HG02623 (cell line): ENCODE results near the gene KPNA1.
"Not testable (repeated sequence)": the region's sequence is repeated elsewhere in the genome, so short reads cannot be mapped to it uniquely, and the experiment has no call there.

Experiments
- ATAC-seq: cut with Tn5 transposase; IDR thresholded peaks from one replicate; pipeline ENCODE4 v1.9.1; 2021; ENCODE audit warnings: moderate library complexity; ENCODE audit not compliant: unreplicated experiment

The KPNA1 gene

DNA sequence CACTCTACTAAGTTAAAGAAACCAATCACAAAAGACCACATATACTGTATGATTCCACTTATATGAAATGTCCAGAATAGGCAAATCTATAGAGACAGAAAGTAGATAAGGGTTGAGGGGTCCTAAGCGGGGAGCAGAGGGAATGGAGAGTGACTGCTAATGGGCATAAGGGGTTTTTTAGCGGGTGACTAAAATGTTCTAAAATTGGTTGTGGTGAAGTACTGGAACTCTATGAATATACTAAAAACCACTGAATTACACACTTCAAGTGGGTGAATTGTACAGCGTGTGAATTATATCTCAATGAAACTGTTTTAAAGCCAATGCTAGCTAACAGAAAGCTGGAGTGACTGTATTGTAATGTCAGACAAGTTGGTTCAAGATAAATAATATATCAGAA is 33.3 kb downstream of the KPNA1 start:
- ATAC-seq, result no peak

DNA sequence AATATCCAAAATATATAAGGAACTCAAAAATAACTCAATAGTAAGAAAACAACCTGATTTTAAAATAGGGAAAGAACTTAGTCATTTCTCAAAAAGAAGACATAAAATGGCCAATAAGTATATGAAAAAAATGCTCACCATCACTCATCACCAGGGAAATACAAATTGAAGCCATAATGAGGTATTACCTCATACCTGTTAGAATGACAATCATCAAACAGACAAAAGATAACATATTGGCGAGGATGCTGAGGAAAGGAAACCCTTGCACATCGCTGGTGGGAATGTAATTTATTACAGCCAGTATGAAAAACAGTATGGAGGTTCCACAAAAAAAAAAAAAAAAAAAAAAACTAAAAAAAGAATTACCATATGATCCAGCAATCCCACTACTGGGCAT is 38.2 kb downstream of the KPNA1 start:
- ATAC-seq, result no peak

DNA sequence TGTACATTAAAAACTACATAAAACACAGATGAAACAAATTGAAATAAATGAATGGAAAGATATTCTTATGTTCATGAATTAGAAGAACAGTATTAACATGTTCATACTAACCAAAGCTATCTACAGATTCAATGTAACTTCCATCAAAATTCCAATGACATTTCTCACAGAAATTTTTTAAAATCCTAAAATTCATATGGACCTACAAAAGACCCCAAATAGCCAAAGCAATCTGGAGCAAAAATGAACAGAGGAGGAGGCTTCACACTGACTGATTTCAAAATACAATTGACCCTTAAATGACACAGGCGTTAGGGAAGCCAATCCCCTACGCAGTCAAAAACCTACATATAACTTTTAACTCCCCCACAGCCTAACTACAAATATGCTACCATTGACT is 39.4 kb downstream of the KPNA1 start:
- no peak for ATAC-seq

DNA sequence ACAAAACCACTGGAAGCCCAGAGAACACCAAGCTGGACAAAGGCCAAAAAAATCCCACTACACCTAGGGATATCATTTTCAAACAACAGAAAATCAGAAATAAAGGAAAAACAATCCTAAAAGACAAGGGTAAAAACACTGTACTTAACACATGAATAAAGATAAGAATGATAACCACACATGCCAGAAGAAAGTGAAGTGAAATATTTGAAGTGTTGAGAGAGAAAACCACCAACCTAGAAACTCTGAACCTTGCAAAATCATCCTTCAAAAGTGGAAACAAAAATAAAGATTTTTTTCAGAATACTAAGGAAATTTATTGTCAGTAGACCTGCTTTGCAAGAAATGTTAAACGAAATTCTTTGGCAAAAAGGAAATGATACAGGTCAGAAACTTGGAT is 45.1 kb downstream of the KPNA1 start:
- ATAC-seq, result no peak

DNA sequence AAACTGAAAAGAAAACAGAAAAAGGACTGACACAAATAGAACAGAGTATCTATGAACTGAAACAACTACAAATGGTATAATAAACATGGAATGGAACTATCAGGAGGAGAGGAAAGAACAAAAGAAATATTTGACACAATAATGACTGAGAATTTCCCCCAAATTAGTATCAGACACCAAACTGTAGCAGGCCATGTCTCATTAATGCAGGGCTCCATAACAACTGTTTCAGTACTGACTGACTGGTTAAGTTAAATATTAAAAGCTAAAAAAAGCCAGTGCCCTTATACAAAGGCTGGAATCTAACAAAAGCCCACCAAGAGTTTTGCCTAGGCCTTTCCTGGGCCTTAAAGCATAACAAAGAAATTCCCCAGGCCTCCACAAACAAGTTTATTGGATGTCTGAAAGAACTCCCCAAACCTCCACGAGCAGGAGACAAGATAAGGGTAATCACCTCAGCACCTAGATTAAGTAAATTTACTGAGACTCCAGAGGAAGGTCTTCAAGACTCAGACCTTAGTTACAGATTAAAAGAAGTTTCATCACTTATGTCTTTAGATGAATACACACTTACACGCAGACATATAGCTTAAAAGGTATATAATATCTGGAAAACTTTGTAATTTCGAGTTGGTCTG is 45.7 kb downstream of the KPNA1 start:
- peak; percentile 48 for ATAC-seq

DNA sequence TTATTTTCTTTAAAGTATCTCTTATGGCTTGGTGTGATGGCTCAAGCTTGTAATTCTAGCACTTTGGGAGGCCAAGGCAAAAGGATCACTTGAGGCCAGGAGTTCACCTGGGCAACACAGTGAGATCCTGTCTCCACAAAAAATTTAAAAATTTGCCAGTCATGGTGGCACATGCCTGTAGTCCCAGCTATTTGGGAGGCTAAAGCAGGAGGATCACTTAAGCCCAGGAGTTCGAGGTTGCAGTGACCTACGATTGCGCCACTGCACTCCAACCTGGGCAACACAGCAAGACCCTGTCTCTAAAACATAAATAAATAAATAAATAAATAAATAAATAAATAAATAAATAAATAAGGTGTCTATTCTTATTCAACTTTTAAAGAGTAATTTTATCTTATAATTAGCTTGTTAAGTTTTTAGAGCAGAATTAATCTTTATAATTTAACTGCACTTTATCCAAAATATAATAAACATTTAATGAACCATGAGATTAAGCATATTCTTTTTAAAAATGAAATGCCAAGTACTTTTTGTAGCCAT is 48.0 kb downstream of the KPNA1 start:
- no peak for ATAC-seq

DNA sequence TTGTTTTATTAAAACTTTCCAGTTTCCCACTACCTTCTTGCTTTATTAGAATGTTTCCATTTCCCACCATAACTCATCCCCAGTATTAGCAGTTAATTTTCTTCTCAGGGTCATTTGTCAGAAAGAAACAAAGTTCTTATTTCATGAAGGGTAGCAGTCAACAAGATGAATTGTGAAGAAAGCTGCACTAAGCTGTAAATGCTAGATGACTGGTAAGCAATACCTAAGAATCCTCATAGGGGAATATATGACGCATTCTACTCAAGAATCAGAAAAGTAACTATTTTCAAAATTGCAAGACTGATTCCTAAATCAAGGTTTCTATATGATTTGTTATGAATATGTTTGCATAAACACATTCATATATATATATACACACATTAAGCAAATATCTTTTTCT is 50.1 kb downstream of the KPNA1 start:
- ATAC-seq, result no peak

DNA sequence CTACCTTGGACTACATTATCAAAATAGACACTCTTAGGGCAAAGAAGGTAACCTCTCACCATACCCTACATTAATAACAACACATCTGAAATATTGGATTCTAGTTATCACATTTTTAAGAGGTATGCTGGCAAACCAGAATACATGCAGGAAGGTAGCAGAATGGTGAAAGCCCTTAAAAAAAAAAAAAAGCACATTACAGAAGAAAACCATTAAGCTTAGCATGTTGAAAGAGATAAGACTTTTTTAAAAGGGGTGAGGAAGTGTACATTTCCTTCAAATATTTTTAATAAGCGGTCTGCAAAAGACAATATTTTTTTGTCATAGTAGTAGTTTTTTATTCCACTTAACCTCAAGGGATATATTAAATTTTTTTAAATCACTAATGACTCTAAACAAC is 52.3 kb downstream of the KPNA1 start:
- ATAC-seq, result no peak

DNA sequence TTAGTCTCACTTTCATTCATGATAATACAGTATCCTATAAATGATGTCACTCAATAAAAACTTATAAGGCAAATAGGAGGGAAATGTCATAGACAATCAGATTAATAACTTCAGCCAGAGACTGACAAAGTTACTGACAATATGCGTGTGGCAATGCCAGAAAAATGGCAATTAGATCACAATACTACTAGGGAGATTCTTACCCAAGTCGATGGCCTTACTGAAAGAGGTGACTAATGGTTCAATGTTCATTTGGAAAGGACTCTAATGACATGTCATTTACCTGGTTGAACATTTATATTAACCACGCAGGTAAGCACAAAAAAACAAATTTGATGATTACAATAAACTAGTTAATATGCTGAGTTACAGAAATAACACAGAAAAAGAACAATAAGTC is 52.9 kb downstream of the KPNA1 start:
- ATAC-seq, result no peak

DNA sequence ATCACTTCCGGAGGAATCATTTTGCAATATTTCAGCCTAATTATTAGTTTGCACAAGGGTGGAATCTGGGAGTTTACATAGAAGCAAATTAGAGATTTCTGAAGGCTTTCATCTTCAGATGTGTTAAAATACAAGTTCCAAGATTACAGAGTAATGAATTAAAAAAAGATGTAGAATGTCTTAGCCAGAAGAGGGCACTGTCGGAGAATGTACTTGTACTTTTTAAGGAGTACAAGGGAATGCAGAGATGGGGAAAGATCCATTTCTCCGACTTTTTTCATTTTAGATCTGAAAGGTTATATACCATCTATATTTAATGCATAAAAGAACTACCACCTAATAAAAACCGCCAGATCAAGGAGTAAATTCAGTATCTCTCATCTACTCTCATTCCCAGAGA is 55.7 kb downstream of the KPNA1 start:
- no peak for ATAC-seq

DNA sequence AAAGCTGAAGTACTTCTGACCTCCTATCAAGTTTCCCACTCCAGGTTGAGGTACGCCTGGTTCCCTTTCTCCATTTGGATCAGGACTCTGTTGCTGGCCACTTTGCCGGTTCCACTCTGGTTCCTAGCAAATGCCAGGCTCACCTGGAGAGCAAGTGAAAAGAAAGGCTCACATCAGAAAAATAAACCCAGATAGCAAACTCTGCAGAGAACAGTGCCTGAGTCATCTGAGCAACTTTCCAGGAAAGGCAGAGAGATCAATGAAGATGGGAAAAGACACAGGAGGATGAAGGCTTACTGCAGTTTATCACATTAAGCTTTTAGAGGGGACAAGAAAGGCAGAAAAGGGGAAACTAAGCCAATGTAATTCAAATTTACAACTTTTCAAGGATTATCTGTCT is 57.0 kb downstream of the KPNA1 start:
- no peak for ATAC-seq

DNA sequence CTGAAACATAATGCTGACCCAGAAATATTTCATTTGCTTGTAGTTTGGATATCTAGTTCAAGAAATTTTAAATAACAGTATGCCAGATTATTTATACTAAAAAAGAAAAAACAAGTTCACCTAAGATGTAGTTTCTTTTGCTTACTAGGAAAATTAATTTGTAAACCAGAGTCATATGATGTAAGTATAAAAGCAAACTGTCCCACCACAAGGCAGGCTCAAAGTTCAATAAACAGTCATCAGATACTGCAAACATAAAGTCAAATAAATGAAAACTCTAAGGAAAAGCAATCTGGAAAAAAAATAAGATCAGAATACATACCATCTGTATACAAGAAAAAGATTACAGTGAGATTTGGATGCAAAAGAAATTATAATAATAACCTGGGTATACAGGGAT is 58.7 kb downstream of the KPNA1 start:
- ATAC-seq, result no peak

DNA sequence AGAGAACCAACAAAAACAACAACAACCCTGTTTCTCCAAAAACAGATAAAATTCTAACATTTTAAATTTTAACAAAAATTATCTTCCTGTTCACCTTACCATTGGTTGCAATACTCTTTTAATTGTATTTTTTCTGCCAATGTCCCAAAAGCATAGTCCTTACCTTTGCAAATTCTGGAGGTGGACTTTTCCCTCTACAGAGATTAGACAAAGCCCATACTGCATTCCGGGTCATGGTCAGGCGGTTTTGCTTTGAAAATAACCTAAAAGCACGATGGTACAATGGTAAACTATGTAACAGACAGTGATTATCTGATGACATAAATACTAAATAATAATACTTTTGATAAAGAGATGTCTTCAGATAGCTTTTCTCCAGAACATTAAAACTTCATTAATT is 63.4 kb downstream of the KPNA1 start:
- no peak for ATAC-seq

DNA sequence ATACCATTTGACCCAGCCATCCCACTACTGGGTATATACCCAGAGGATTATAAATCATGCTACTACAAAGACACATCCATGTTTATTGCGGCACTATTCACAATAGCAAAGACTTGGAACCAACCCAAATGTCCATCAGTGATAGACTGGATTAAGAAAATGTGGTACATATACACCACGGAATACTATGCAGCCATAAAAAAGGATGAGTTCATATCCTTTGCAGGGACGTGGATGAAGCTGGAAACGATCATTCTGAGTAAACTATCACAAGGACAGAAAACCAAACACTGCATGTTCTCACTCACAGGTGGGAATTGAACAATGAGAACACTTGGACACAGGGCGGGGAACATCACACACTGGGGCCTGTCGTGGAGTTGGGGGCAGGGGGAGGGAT is 66.5 kb downstream of the KPNA1 start:
- ATAC-seq, result not testable (repeated sequence)

DNA sequence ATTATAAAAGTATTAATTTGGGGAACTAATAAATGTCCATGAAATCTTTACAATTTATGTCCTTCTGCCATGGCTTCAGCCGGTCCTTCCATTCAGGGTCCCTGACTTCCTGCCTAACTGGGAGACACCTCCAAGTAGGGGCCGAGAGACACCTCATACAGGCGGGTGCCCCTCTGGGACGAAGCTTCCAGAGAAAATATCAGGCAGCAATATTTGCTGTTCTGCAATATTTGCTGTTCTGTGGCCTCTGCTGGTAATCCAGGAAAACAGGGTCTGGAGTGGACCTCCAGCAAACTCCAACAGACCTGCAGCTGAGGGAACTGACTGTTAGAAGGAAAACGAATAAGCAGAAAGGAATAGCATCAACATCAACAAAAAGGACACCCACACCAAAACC is 70.2 kb downstream of the KPNA1 start:
- not testable (repeated sequence) for ATAC-seq

DNA sequence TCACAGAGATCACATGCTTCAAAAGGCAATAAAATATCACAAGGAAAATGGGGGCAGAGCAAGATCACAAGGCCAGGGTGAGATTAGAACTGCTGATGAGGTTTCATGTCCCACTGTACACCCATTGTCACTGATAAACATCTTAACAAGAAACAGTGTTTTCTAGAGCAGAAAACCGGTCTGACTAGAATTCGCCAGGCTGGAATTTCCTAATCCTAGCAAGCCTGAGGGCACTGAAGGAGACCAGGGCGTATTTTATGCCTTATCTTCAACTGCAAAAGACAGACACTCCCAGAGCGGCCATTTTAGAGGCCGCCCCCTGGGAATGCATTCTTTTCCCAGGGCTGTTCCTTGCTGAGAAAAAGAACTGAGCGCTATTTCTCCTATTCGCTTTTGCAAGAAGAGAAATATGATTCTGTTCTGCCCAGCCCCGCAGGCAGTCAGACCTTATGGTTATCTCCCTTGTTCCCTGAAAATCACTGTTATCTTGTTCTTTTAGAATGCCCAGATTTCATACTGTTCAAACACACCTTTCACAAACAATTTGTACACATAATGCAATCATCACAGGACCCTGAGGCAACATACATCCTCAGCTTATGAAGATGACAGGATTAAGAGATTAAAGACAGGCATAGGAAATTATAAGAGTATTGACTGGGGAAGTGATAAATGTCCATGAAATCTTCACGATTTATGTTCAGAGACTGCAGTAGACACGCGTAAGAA is 70.8 kb downstream of the KPNA1 start:
- ATAC-seq, result not testable (repeated sequence)

DNA sequence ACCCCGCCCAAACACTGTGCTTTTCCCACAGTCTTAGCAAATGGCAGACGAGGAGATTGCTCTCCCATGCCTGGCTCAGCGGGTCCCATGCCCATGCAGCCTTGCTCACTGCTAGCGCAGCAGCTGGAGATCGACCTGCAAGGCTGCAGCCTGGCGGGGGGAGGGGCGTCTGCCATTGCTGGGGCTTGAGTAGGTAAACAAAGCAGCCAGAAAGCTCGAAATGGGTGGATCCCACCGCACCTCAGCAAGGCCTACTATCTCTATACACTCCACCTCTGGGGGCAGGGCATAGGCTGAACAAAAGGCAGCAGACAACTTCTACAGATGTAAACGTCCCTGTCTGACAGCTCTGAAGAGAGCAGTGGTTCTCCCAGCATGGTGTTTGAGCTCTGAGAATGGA is 71.6 kb downstream of the KPNA1 start:
- no peak for ATAC-seq

DNA sequence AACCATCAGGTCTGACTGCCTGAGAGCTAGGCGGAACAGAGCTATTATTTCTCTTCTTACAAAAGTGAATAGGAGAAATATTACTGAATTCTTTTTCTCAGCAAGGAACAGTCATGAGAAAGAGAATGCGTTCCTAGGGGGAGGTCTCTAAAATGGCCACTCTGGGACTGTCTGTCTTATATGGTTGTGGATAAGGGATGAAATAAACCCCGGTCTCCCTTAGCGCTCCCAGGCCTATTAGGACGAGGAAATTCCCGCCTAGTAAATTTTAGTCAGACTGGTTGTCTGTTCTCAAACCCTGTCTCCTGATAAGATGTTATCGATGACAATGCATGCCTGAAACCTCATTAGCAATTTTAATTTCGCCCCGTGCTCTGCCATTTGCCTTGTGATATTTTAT is 78.8 kb downstream of the KPNA1 start:
- no peak for ATAC-seq

DNA sequence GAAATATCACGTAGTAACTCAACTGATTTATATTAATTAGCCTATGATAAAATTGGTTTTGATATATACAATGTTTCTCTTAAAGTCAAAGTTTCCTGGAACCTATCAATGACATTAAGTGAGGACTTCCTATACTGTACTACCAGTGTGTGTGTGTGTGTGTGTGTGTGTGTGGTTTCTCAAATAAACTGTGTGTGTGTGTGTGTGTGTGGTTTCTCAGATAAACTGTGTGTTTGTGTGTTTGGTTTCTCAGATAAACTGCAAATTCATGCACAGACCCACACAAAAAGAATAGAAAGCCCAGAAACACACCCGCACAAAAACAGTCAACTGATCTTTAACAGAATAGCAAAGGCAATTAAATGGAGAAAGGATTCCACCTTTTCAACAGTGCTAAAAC is 84.4 kb downstream of the KPNA1 start:
- ATAC-seq, result no peak

DNA sequence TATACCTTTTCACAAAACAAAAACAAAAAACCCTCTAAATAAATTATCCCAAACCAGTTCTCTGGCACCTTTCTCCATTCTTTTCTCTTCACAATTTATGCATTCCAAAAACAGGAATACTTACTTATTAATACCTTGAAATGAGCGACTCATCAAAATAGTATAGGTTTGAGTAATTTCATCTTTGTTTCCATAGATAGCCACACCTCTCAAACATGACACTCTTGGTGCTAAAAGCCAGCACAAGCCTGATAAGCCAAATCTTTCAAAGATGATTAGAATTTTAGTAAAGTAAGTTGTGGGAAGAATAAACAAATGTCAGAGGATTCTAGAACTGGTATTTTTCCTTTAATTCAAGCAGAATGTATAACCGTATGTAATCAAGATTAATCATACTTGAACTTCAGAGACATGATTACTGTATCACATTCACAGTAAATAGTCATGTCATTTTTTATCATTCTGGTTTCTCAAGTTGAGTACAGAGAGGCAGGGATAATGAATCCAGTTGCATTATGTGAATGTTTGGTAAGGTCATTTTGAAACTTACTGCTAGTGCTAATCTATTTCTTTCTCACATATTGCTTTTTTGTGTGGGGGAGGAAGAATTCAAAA is 86.8 kb downstream of the KPNA1 start:
- ATAC-seq, result no peak

DNA sequence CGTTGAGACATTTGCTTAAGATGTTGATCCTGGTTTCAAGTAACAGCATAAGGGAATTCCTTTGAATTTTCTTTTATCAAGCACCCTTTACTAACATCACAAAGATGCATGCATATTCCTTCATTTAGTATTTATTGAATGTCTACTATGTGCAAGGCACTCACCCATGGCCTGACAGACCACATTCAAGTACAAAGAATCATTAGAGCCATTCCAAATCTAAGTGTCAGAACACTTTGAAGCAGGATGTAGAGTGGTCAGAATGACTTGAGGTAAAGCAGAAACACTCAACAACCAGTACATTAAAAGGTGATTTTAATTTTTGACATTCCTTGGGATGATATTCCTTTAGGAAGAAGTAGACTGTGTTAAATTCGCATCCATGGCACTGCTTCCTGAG is 92.9 kb downstream of the KPNA1 start:
- ATAC-seq, result no peak

DNA sequence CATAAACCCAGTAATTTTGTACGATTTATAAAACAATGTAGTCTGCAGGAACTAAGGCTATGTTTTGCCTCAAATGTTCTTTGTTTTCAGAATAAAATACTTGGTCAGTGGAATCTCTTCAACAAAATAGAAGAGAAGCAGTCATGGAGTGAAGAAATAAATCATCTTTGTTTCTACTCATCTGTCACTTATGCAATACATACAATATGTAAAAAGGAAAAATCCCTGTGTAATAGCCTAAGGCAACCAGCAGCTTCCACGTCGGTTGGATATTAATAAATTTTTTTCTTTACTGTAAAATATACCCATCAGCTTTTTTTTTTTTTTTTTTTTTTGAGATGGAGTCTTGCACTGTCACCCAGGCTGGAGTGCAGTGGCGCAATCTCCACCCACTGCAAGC is 93.6 kb downstream of the KPNA1 start:
- no peak for ATAC-seq
